Neutrophil (primary cell): ENCODE measurements around the gene CASP6.

ENCODE experiments used
- H3K27ac ChIP-seq: fragments of 200-600 bp; sonication (generic); 2 replicates; pipeline ENCODE4 v1.5.1; 2016; ENCODE audit warnings: mild to moderate bottlenecking, moderate library complexity
- H3K27me3 ChIP-seq: fragments of 200-600 bp; sonication (generic); 2 replicates; pipeline ENCODE4 v1.6.0; 2016; ENCODE audit warnings: mild to moderate bottlenecking
- H3K36me3 ChIP-seq: fragments of 200-600 bp; sonication (generic); 2 replicates; pipeline ENCODE4 v1.5.1; 2017
- H3K4me1 ChIP-seq, 2 experiments: fragments of 200-600 bp in 1 of 2; sonication (generic) in 1 of 2; 1 replicate in 1 of 2; 2 replicates in 1 of 2; pipeline versions ENCODE4 v1.5.1 to v1.6.1; 2013 to 2016; ENCODE audit warnings: low read depth in 1 of 2, low read length in 1 of 2, mild to moderate bottlenecking in 1 of 2, moderate library complexity in 1 of 2; ENCODE audit not compliant: control insufficient read depth in 1 of 2, insufficient read depth in 1 of 2
- H3K4me3 ChIP-seq, 2 experiments: fragments of 200-600 bp in 1 of 2; sonication (generic) in 1 of 2; 1 replicate in 1 of 2; 2 replicates in 1 of 2; pipeline ENCODE4 v1.5.1; 2013 to 2016; ENCODE audit warnings: low read depth in 1 of 2, low read length in 1 of 2, mild to moderate bottlenecking in 1 of 2, moderate library complexity in 1 of 2
- H3K9me3 ChIP-seq: fragments of 200-600 bp; sonication (generic); 2 replicates; pipeline ENCODE4 v1.5.1; 2016
- TF ChIP-seq, protein P1 (sequence below): fragments of 200-600 bp; sonication (generic); IDR thresholded peaks from 2 replicates; pipeline ENCODE4 v1.5.1; 2016; ENCODE audit warnings: antibody characterized with exemption

Gene CASP6

DNA sequence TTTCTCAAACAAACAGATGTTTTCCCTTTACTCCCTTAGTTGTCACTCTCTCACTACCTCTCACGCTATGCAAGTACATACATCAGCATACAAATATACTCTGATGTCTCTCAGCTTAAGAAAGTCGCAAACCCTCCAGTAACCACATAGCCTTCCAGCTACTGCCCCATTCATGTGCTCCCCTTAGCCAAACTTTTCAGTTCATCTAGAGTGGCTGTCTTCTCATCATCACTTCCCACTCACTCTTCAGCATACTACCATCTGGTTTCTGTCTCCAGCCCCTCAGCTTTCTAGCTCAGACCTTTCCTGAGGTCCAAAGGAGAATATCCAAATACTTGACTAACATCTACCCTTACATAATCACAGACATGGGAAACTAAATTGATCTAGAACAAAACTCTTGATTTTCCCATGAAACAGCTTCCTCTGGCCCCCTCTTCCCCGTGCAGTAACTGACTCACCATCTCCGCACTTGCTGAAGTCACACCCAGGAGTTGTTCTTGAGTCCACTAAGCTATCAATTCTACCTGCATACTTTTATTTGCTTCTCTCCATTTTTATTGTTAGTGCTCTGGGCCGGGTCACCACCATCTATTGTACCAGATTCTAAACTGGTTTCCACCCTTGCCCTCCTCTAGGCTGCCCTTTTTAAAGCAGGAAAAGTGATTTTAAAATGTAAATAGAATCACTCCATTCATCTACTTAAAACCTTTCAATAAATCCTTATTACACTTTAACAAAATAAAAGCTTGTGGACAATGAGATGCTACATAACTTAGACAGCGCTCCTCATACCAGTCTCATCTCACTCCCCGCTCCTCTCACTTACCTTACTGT, 57.2 kb downstream of the CASP6 start:
- H3K4me1 ChIP-seq, result no peaks in the 10 kb centered on the region
- no peak overlapping the region for H3K4me3 ChIP-seq
- TF ChIP-seq, protein P1, sequence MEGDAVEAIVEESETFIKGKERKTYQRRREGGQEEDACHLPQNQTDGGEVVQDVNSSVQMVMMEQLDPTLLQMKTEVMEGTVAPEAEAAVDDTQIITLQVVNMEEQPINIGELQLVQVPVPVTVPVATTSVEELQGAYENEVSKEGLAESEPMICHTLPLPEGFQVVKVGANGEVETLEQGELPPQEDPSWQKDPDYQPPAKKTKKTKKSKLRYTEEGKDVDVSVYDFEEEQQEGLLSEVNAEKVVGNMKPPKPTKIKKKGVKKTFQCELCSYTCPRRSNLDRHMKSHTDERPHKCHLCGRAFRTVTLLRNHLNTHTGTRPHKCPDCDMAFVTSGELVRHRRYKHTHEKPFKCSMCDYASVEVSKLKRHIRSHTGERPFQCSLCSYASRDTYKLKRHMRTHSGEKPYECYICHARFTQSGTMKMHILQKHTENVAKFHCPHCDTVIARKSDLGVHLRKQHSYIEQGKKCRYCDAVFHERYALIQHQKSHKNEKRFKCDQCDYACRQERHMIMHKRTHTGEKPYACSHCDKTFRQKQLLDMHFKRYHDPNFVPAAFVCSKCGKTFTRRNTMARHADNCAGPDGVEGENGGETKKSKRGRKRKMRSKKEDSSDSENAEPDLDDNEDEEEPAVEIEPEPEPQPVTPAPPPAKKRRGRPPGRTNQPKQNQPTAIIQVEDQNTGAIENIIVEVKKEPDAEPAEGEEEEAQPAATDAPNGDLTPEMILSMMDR, result no peak
- no peaks in the 10 kb centered on the region for H3K9me3 ChIP-seq
- H3K27me3 ChIP-seq, result no peaks in the 10 kb centered on the region
- H3K27ac ChIP-seq, result no peak overlapping the region
- no peaks in the 10 kb centered on the region for H3K36me3 ChIP-seq

DNA sequence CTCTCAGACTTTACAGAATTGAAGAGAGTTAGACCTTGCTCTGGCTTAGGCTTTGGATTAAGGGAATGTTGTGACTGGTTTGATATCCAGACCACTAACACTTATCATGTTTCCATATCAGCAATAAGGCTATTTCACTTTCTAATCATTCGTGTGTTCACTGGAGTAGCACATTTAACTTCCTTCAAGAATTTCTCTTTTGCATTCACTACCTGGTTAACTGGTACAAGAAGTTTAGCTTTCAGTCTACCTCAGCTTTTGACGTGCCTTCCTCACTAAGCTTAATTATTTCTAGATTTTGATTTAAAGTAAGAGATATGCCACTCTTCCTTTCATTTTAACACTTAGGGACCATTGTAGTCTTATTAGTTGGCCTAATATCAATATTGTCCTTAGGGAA, 62.6 kb downstream of the CASP6 start:
- H3K36me3 ChIP-seq, result no peaks in the 10 kb centered on the region
- TF ChIP-seq, protein P1, result no peak
- H3K27ac ChIP-seq, result no peak overlapping the region
- no peaks in the 10 kb centered on the region for H3K4me1 ChIP-seq
- no peak overlapping the region for H3K4me3 ChIP-seq
- no peaks in the 10 kb centered on the region for H3K27me3 ChIP-seq
- H3K9me3 ChIP-seq, result no peaks in the 10 kb centered on the region
